ENCODE measurements around the gene SLC1A3.

- TF ChIP-seq POLR2A (IDR thresholded peaks at IDR 0.05) (no peak), CTCF (IDR thresholded peaks at IDR 0.05) (no peak)
Observed at GRCh38 chr5:36706662-36707061, 100.3 kb downstream of the SLC1A3 start.
